NCI-H1694 treated with DMSO at 0.1 percent for 48 hours (cell line): ENCODE measurements around the gene ZSWIM8.
"Not testable (repeated sequence)": the region's sequence is repeated elsewhere in the genome, so short reads cannot be mapped to it uniquely, and the experiment has no call there.

Experiments
- DNase-seq: peaks from one replicate; lab custom pipeline; 2025; lab: John Stamatoyannopoulos, UW

The ZSWIM8 gene

GRCh38 chr10:73816917-73817729, 31.7 kb downstream of the ZSWIM8 start:
- no peak for DNase-seq

GRCh38 chr10:73817826-73818225, 32.4 kb downstream of the ZSWIM8 start:
- no peak for DNase-seq

- no peak for DNase-seq
Measured at GRCh38 chr10:73818402-73818801, 33.0 kb downstream of the ZSWIM8 start.

GRCh38 chr10:73819081-73819480, 33.7 kb downstream of the ZSWIM8 start:
- DNase-seq, result no peak

- DNase-seq, result no peak
Measured at GRCh38 chr10:73819513-73820093, 34.2 kb downstream of the ZSWIM8 start.

GRCh38 chr10:73823391-73823790, 38.0 kb downstream of the ZSWIM8 start:
- DNase-seq, result no peak

DNA sequence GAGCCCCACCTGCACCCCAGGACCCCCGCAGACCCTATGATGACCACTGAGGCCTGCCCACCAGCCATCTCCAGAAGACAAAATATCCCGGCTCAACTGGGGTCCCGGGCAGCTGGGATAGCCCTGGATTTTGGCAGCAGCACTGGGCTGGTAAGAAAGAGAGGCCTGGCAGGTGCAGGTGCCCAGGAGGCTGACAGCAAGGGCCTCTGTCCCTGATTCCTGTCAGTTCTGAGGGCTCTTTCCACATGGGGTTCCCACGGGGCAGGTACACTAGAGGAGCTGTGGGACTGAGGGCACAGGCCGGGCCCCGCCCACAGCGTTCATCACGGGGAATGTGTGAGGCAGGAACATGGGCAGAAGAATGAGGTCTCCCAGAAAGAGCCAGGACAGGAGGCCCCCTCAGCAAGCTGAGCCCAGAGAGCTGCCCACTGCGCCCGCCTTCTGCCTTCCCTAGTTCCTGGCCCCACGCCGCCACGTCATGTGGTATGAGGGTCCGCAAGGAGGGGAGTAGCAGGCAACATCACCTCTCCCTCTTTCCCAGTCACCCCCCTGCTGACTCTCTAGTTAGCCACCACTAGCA, 38.8 kb downstream of the ZSWIM8 start:
- DNase-seq, result no peak

GRCh38 chr10:73827346-73828089, 42.1 kb downstream of the ZSWIM8 start:
- DNase-seq, result no peak

DNA sequence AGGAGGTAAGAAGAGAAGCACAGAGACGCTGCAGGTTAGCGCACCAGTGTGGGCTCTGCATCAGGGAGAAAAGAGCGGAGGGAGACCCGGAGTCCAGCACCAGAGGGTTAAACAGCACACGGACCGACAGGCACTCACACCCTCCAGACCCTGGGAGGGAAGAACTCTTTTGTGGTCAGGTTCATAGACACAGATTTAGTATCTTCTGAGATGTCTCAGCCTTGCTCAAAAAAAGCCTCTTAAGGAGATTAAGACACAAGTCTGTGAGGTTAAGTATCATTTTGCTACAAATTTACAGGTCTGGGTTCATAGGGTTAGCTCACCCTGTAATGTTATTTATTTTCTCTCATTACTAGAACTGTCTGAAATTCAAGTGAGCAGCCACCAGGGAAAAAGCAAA, 42.8 kb downstream of the ZSWIM8 start:
- no peak for DNase-seq

DNA sequence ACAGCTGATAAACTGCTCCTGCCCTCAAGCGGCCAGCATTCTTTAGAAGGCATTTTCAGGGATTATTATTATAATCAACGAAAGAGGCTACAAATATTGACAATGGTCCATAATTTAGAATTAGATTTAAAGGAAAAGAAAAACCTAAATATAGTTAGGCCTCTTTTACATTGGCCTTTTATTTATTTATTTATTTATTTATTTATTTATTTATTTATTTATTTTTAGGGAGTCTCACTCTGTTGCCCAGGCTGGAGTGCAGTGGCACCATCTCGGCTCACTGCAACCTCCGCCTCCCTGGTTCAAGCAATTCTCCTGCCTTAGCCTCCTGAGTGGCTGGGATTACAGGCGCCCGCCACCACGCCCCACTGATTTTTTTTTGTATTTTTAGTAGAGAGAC, 43.7 kb downstream of the ZSWIM8 start:
- not testable (repeated sequence) for DNase-seq

DNA sequence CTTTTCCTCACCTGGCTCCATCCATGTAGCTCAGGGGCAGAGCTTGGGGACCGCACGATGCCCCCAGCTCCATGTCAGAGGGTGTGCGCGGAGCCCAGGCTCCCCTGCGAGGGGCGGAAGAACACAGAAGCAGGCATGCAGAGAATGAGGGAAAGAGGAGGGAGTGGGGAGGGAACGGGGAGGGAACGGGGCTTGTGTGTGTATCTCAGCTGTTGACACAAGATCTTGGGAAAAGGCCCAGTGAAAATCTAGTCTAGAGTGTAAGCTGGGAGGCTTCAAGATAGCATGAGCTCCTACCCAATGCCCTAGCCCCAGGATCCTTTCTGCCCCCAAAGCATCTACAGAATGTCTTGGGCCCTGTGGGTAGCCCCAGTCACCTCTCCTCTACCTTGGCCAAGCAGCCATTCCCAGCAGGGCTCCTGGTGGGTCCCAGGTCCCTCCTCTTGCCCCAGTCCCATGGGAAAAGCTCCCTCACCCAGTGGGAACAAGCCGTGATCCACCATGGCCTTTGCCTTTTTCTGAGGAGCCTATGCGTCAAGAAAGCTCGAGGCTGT, 51.1 kb downstream of the ZSWIM8 start:
- no peak for DNase-seq

- DNase-seq, result no peak
Measured at GRCh38 chr10:73837072-73837471, 51.7 kb downstream of the ZSWIM8 start.

- no peak for DNase-seq
Measured at GRCh38 chr10:73838008-73838567, 52.7 kb downstream of the ZSWIM8 start.

DNA sequence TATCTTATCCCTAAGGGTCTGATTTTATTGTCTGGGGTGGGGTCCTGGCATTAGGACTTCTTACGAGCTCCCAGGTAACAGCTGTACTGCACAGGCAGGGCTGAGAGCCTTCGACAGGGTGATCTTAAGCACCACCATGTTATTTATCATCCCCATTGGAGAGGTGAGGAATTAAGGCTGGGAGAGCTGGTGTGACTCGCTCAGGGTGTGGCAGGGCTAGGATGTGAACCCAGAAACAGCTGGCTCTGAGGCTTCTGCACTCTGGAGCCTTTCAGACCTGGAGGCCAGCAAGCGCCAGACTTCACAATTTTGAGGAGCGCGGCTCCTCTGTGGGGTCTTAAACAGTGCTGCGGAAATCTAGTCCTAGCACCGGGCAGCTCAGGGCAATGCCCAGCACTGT, 53.4 kb downstream of the ZSWIM8 start:
- no peak for DNase-seq

DNA sequence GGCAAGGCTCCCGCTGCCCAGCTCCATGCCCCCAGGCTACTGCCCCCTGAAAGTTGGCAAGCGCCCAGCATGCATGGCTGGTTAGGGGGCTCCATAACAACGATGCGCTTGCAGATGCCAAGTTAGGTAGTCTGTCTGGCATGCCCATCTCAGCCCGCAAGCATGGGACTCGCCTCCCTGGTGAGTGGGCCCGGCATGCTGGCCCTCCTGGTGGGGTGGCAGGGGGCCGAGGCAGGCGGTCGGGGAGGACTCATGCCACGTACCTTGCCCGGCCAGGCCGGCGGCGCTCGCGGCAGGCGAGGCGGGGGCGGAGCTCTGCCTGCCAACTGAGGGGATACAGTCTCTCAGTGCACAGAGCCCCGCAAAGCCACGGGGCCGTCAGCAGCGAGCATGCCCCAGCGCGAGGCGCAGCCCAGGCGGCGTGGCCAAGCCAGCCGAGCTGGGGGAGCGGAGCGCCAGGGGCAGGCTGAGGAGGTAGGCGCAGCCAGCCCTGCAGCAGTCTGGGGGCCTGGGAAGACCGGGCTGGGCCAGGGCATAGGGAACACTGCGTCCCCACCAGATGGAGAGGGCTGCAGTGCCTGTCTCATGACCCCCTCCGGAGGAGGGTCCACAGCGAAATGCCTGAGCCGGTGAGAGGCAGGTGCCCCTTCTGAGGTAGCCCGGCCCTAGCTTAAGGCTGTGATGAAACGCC, 54.0 kb downstream of the ZSWIM8 start:
- no peak for DNase-seq

DNA sequence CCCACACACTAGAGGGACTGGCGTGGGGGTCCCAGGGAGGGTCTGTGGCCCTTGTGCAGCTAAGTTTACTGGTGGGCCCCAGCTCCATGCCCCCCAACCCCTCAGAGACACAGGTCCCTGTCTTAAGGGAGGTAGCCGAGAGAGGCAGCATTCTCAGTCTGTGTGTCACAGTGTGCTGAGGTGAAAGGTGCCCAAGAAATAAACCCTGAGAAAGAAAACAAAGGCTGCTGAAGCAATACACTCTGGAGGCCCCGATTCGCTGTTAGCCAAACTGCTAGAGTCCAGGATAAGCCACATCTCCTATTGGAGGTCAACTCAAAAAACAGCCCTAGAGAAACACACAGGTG, 54.6 kb downstream of the ZSWIM8 start:
- DNase-seq, result no peak

- DNase-seq, result no peak
Measured at GRCh38 chr10:73840403-73841060, 55.1 kb downstream of the ZSWIM8 start.

DNA sequence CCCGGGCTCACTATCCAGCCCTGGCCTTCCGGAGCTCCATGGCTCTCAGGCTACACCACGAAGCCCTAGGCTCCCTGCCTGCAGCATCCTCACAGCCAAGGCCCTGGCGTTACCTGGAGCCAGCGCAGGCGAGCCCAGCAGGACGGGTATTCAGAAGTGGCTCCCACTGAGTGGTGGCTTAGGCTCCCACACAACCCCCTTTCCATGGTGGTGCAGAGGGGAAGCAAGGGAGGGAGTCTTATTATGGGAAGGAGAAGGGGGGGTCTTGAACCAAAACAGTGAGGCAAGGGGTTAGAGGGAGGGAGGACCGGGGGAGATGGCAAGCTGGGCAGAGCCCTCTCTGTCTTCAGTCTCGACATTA, 55.6 kb downstream of the ZSWIM8 start:
- DNase-seq, result no peak

GRCh38 chr10:73841526-73842285, 56.3 kb downstream of the ZSWIM8 start:
- DNase-seq, result no peak

DNA sequence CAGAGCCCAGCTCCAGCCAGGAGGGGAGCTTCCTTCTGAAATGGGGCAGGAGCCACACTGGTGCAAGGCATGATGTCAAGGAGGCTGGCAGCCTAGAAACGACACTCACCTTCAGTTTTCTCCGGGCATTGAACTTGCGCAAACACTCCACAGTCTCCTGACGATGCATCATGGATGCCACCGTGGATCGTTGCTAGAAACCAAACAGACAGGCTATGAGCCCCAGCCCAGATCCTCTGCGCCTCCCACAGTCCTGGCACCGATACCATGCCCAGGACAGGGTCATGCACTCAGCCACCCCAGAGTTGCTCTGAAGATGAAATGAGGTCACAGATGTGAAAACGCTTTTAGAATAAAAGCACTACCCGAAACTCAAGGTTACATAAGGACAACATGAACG, 56.9 kb downstream of the ZSWIM8 start:
- no peak for DNase-seq
